ENCODE measurements around the gene RPRD2. TPM values are rescaled to one million over a fixed set of nuclear protein-coding genes. Genes with fewer than 3 reads are reported as not detected.
A peak's percentile ranks its signal among the peaks of the same experiment; 100 is the strongest.

RPRD2 gene
- total RNA-seq, 1 donor from 2014 or later = 29.6 TPM

GRCh38 chr1:150332651-150333290, 31.2 kb upstream of the RPRD2 start:
- TF ChIP-seq CTCF (IDR thresholded peaks at IDR 0.05; ENCODE audit: unreplicated experiment) = no peak
- DNase-seq (ENCODE audit: low spot score) = no peak
- H3K9me3 Mint-ChIP-seq (ENCODE audit: unreplicated experiment) = no peaks in the 10 kb centered on the region
- H3K36me3 Mint-ChIP-seq (ENCODE audit: low read depth, unreplicated experiment) = peaks cover 40% of the 10 kb centered on the region
- H3K4me3 Mint-ChIP-seq (ENCODE audit: unreplicated experiment) = peak overlapping the region; percentile 68
- no peaks in the 10 kb centered on the region for H3K4me1 Mint-ChIP-seq (ENCODE audit: unreplicated experiment)
- H3K27me3 Mint-ChIP-seq (ENCODE audit: unreplicated experiment) = no peaks in the 10 kb centered on the region
- H3K27ac Mint-ChIP-seq (ENCODE audit: unreplicated experiment) = peak overlapping the region; percentile 34

- Mint-ChIP-seq H3K9me3 (ENCODE audit: unreplicated experiment) (no peaks in the 10 kb centered on the region), H3K36me3 (ENCODE audit: low read depth, unreplicated experiment) (peaks cover 38% of the 10 kb centered on the region), H3K4me1 (ENCODE audit: unreplicated experiment) (no peaks in the 10 kb centered on the region), H3K27me3 (ENCODE audit: unreplicated experiment) (no peaks in the 10 kb centered on the region), H3K27ac (ENCODE audit: unreplicated experiment) (no peak overlapping the region), H3K4me3 (ENCODE audit: unreplicated experiment) (no peak overlapping the region)
- no peak for TF ChIP-seq CTCF (IDR thresholded peaks at IDR 0.05; ENCODE audit: unreplicated experiment)
- DNase-seq (ENCODE audit: low spot score) = no peak
Measured at GRCh38 chr1:150346316-150346715, 17.6 kb upstream of the RPRD2 start.

GRCh38 chr1:150352866-150353265, 11.1 kb upstream of the RPRD2 start:
- no peaks in the 10 kb centered on the region for H3K27me3 Mint-ChIP-seq (ENCODE audit: unreplicated experiment)
- H3K9me3 Mint-ChIP-seq (ENCODE audit: unreplicated experiment) = no peaks in the 10 kb centered on the region
- no peak for TF ChIP-seq CTCF (IDR thresholded peaks at IDR 0.05; ENCODE audit: unreplicated experiment)
- no peak overlapping the region for H3K4me3 Mint-ChIP-seq (ENCODE audit: unreplicated experiment)
- peaks cover 18% of the 10 kb centered on the region for H3K36me3 Mint-ChIP-seq (ENCODE audit: low read depth, unreplicated experiment)
- no peak overlapping the region for H3K27ac Mint-ChIP-seq (ENCODE audit: unreplicated experiment)
- no peaks in the 10 kb centered on the region for H3K4me1 Mint-ChIP-seq (ENCODE audit: unreplicated experiment)
- no peak for DNase-seq (ENCODE audit: low spot score)

- H3K9me3 Mint-ChIP-seq (ENCODE audit: unreplicated experiment) = no peaks in the 10 kb centered on the region
- peaks cover 4% of the 10 kb centered on the region for H3K27me3 Mint-ChIP-seq (ENCODE audit: unreplicated experiment)
- H3K4me1 Mint-ChIP-seq (ENCODE audit: unreplicated experiment) = peaks cover 37% of the 10 kb centered on the region
- peaks cover 10% of the 10 kb centered on the region for H3K36me3 Mint-ChIP-seq (ENCODE audit: low read depth, unreplicated experiment)
- H3K27ac Mint-ChIP-seq (ENCODE audit: unreplicated experiment) = peak overlapping the region; percentile 98
- peak; percentile 8 for DNase-seq (ENCODE audit: low spot score)
- H3K4me3 Mint-ChIP-seq (ENCODE audit: unreplicated experiment) = peak overlapping the region; percentile 98
- TF ChIP-seq CTCF (IDR thresholded peaks at IDR 0.05; ENCODE audit: unreplicated experiment) = no peak
Measured at GRCh38 chr1:150362721-150363425, 1.1 kb upstream of the RPRD2 start.
